ENCODE measurements around the gene RAB24.

GRCh38 chr5:177291735-177292134 lies 11.8 kb downstream of the RAB24 start:
- TF ChIP-seq CTCF (IDR thresholded peaks at IDR 0.05): no peak
- no peak for TF ChIP-seq POLR2A (IDR thresholded peaks at IDR 0.05; ENCODE audit: low read depth)
- TF ChIP-seq EP300 (IDR thresholded peaks at IDR 0.05): no peak
- no peak for TF ChIP-seq POLR2AphosphoS5 (IDR thresholded peaks at IDR 0.05)

Measured in esophagus muscularis mucosa (tissue), 4 donors.